Kidney (tissue), 14 donors: ENCODE data around the gene HRAS. TPM values are rescaled to one million over a fixed set of nuclear protein-coding genes. Genes with fewer than 3 reads are reported as not detected.

Experiments used
- DNase-seq, 5 donors: peaks; one replicate each; pipeline ENCODE4 v3.0.0-alpha.2; 2013 to 2020
- FAIRE-seq: peaks from 2 replicates; lab custom pipeline; 2012; peaks lifted over from hg19 to GRCh38; lab: Jason Lieb, UNC
- H3K27ac ChIP-seq, 2 donors: one replicate each; pipeline ENCODE4 v1.7.0; 2013; ENCODE audit warnings: low read depth in 2 of 2, low read length in 2 of 2, inconsistent platforms in 1 of 2
- H3K27me3 ChIP-seq: one replicate; pipeline ENCODE4 v1.7.1; 2013; ENCODE audit warnings: low read length, inconsistent platforms; ENCODE audit not compliant: control insufficient read depth, insufficient read depth
- H3K36me3 ChIP-seq, 3 donors: one replicate each; pipeline versions ENCODE4 v1.7.0 to v1.7.1; 2013; ENCODE audit warnings: low read length in 3 of 3, control low read depth in 1 of 3, inconsistent platforms in 1 of 3; ENCODE audit not compliant: insufficient read depth in 3 of 3, control insufficient read depth in 2 of 3
- H3K4me1 ChIP-seq, 3 donors: one replicate each; pipeline versions ENCODE4 v1.7.0 to v1.7.1; 2013; ENCODE audit warnings: low read length in 3 of 3, inconsistent platforms in 1 of 3, low read depth in 1 of 3; ENCODE audit not compliant: control insufficient read depth in 2 of 3, insufficient read depth in 2 of 3
- H3K4me3 ChIP-seq, 3 donors: one replicate each; pipeline versions ENCODE4 v1.7.0 to v1.8.1; 2013; ENCODE audit warnings: low read length in 3 of 3, control low read depth in 1 of 3, inconsistent platforms in 1 of 3
- H3K9ac ChIP-seq, 3 donors: one replicate each; pipeline versions ENCODE4 v1.7.0 to v1.7.1; 2013; ENCODE audit warnings: low read length in 3 of 3, control low read depth in 1 of 3, inconsistent platforms in 1 of 3
- H3K9me3 ChIP-seq, 3 donors: one replicate each; pipeline versions ENCODE4 v1.7.0 to v1.7.1; 2013; ENCODE audit warnings: low read length in 3 of 3, control low read depth in 1 of 3, inconsistent platforms in 1 of 3; ENCODE audit not compliant: control insufficient read depth in 2 of 3, insufficient read depth in 1 of 3
- intact Hi-C: fragments of 100-400 bp; cut with DNase I; formaldehyde crosslinking; loops from one replicate; pipeline ENCODE4 v1.11.1; 2022
- polyA plus RNA-seq: library from polyadenylated mRNA; stranded (reverse); fragments of 350-450 nt; fragmentation: Illumina TruSeq; extraction: RNeasy Lipid Tissue Mini Kit (QIAGEN cat#74804); gene quantifications from one replicate; pipeline ENCODE4 v1.2.3, GENCODE V29; 2014; ENCODE audit warnings: low read depth, low replicate concordance; ENCODE audit not compliant: insufficient read depth
- total RNA-seq: library from RNA; stranded (reverse); fragmentation: NEBNext Ultra II Directional; extraction: Animal tissue kit (Norgen Biotek cat#: 25700); gene quantifications from one replicate; pipeline ENCODE4 v1.2.1, GENCODE V29; 2021
- TF ChIP-seq, protein P1 (sequence below): IDR thresholded peaks from 3 replicates; pipeline ENCODE4 v1.5.1; 2012; ENCODE audit warnings: mild to moderate bottlenecking, moderate library complexity, borderline replicate concordance; ENCODE audit not compliant: insufficient read depth; ENCODE audit errors: extremely low read depth
- donor health status: control.
- donor health status: control.
- donor health status: control.
- donor health status: control.
- donor health status: control.
- donor health status: DM: yes; HTN: yes; CAD: no.
- donor health status: Normal renal cell carcinoma (clear cell type).

Gene HRAS
- total and polyA plus RNA-seq, 2 donors from 2014 or later = 66.1 to 100 TPM

DNA sequence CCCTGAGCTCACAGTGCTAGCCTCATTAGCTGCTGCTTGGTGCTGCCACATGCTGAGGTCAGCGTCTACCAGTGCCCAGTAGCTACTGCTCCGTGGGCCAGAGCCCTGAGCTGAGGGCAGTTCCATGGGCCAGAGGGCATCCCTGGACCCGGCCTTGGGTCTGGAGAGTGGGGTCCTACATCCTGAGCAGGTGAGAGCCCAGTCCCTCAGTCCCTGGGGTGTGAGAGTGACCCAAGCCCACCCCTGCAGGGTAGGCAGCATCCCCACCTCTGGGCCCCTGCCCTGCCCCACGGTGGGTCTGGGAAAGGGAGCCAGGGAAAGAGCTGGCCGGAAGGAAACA, 15.3 kb upstream of the HRAS start:
- Histone ChIP-seq H3K9ac (no peak overlapping the region), H3K4me3 (no peak overlapping the region), H3K27ac (no peak overlapping the region), H3K36me3 (no peaks in the 10 kb centered on the region), H3K27me3 (no peaks in the 10 kb centered on the region), H3K4me1 (peaks cover 0 to 5% (median 0%) of the 10 kb centered on the region in 3 donors), H3K9me3 (no peaks in the 10 kb centered on the region)
- DNase-seq = no peak
- no peak for FAIRE-seq
- TF ChIP-seq, protein P1, sequence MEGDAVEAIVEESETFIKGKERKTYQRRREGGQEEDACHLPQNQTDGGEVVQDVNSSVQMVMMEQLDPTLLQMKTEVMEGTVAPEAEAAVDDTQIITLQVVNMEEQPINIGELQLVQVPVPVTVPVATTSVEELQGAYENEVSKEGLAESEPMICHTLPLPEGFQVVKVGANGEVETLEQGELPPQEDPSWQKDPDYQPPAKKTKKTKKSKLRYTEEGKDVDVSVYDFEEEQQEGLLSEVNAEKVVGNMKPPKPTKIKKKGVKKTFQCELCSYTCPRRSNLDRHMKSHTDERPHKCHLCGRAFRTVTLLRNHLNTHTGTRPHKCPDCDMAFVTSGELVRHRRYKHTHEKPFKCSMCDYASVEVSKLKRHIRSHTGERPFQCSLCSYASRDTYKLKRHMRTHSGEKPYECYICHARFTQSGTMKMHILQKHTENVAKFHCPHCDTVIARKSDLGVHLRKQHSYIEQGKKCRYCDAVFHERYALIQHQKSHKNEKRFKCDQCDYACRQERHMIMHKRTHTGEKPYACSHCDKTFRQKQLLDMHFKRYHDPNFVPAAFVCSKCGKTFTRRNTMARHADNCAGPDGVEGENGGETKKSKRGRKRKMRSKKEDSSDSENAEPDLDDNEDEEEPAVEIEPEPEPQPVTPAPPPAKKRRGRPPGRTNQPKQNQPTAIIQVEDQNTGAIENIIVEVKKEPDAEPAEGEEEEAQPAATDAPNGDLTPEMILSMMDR = no peak
- intact Hi-C loops = loop anchor here (10.0 kb wide), 1 partner anchor 174 kb away; no protein-coding TSS in a partner anchor

DNA sequence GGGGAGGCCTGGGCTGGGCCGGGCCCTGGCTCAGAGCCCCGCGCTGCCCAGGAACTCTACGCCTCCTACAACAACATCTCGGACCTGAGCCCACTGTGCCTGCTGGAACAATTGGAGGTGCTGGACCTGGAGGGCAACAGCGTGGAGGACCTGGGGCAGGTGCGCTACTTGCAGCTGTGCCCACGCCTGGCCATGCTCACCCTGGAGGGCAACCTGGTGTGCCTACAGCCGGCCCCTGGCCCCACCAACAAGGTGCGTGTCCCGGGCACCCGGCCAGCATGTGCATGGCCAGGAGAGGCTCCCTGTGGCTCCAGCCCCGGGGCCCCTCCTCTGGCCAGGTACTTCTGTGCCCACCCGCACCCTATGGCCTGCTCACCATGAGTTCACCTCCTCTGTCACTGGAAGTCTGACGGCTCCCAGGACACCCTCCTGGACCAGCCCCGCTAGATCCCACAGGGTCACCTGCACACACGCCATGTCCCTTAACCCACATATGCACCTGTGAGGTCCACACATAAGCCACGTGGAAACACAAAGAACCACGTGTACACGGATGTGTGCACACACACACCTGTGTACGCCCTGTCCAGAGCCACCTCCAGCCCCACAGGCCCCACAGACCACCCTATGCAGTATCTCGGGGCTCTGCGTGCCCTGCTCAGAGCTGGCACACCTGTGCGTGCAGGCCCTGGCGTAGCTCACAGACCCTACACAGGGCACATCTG, 14.8 kb upstream of the HRAS start:
- H3K9me3 ChIP-seq = no peaks in the 10 kb centered on the region
- H3K9ac ChIP-seq = no peak overlapping the region
- no peak overlapping the region for H3K4me3 ChIP-seq
- intact Hi-C loops = loop anchor here (10.0 kb wide), 1 partner anchor 175 kb away; no protein-coding TSS in a partner anchor
- FAIRE-seq = no peak
- no peaks in the 10 kb centered on the region for H3K27me3 ChIP-seq
- no peak overlapping the region for H3K27ac ChIP-seq
- DNase-seq = peak in 1 of 5 donors; percentile 66
- peaks cover 0 to 5% (median 0%) of the 10 kb centered on the region in 3 donors for H3K4me1 ChIP-seq
- TF ChIP-seq, protein P1 = no peak
- no peaks in the 10 kb centered on the region for H3K36me3 ChIP-seq

DNA sequence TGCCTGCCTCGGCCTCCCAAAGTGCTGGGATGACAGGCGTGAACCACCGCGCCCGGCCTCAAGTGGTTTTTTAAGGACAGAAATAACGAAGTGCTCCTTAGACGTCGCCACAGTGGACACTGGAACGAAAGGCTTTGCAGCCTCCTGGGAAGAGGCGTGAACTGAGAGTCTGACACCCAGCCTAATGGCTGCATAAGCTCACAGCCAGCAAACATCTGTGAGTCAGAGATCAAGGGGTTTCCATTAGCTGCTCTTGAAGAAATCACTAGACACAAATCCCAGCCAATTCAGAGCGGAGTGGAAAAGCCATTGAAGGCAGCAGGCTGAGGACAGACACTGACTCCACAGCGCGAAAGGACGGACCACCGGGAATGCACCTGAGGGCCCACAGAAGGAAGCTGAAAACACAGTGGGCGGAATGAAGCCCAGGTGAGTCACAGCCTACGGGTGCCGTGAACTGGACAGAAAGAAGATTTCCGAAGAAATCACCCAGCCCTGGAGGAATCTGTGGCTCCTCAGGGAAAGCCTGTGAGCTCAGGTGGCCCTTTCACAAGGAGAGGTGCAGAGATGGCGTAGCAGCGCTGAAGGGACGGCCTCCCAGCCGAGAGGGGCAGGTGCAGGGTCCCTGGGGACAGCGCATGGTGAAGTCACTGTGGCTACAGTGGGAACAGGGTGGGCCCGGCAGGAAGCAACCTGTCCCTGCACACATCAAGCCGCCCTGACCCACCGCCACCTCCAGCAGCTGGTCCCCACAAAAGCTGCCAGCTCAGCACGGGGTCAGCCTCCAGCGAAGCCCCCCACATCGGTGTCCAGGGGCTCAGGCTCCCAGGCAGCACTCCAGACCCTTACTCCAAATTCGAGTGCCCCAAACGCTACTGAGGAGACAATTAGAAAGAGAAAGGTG, 13.6 kb upstream of the HRAS start:
- no peak overlapping the region for H3K27ac ChIP-seq
- DNase-seq = peak in 1 of 5 donors; percentile 66
- intact Hi-C loops = no loop called here
- no peaks in the 10 kb centered on the region for H3K27me3 ChIP-seq
- H3K4me3 ChIP-seq = no peak overlapping the region
- no peak for FAIRE-seq
- no peak overlapping the region for H3K9ac ChIP-seq
- H3K9me3 ChIP-seq = no peaks in the 10 kb centered on the region
- TF ChIP-seq, protein P1 = no peak
- no peaks in the 10 kb centered on the region for H3K36me3 ChIP-seq
- peaks cover 0 to 5% (median 0%) of the 10 kb centered on the region in 3 donors for H3K4me1 ChIP-seq
